GM18861 (cell line): ENCODE measurements around the gene ROBO1.
"Not testable (repeated sequence)": the region's sequence is repeated elsewhere in the genome, so short reads cannot be mapped to it uniquely, and the experiment has no call there.

Source experiments
- ATAC-seq: cut with Tn5 transposase; IDR thresholded peaks from one replicate; pipeline ENCODE4 v1.9.1; 2021; ENCODE audit not compliant: unreplicated experiment

The ROBO1 gene

GRCh38 chr3:79558943-79559342 is 208.9 kb downstream of the ROBO1 start:
- no peak for ATAC-seq

GRCh38 chr3:79555655-79556054 is 212.1 kb downstream of the ROBO1 start:
- ATAC-seq = no peak

- ATAC-seq = no peak
Measured at GRCh38 chr3:79551997-79552396, 215.8 kb downstream of the ROBO1 start.

- no peak for ATAC-seq
Measured at GRCh38 chr3:79551321-79551892, 216.4 kb downstream of the ROBO1 start.

- no peak for ATAC-seq
Measured at GRCh38 chr3:79543218-79543982, 224.4 kb downstream of the ROBO1 start.

- no peak for ATAC-seq
Measured at GRCh38 chr3:79534727-79535126, 233.1 kb downstream of the ROBO1 start.

- ATAC-seq = no peak
Measured at GRCh38 chr3:79531566-79532295, 236.1 kb downstream of the ROBO1 start.

- ATAC-seq = no peak
Measured at GRCh38 chr3:79521221-79521848, 246.5 kb downstream of the ROBO1 start.

- no peak for ATAC-seq
Measured at GRCh38 chr3:79517766-79518413, 249.9 kb downstream of the ROBO1 start.

- no peak for ATAC-seq
Measured at GRCh38 chr3:79516795-79517194, 251.0 kb downstream of the ROBO1 start.

- ATAC-seq = no peak
Measured at GRCh38 chr3:79515072-79515471, 252.7 kb downstream of the ROBO1 start.

GRCh38 chr3:79514069-79514468 is 253.7 kb downstream of the ROBO1 start:
- no peak for ATAC-seq

GRCh38 chr3:79506751-79507150 is 261.0 kb downstream of the ROBO1 start:
- ATAC-seq = no peak

GRCh38 chr3:79502216-79502681 is 265.5 kb downstream of the ROBO1 start:
- not testable (repeated sequence) for ATAC-seq

GRCh38 chr3:79497447-79498111 is 270.2 kb downstream of the ROBO1 start:
- ATAC-seq = no peak

- no peak for ATAC-seq
Measured at GRCh38 chr3:79491029-79491641, 276.7 kb downstream of the ROBO1 start.

- no peak for ATAC-seq
Measured at GRCh38 chr3:79490165-79491028, 277.4 kb downstream of the ROBO1 start.

GRCh38 chr3:79488407-79488806 is 279.4 kb downstream of the ROBO1 start:
- ATAC-seq = no peak

- no peak for ATAC-seq
Measured at GRCh38 chr3:79480746-79481145, 287.1 kb downstream of the ROBO1 start.
